HG03342 (cell line): Measurements from ENCODE around the gene GALNT9.

Experiments used
- ATAC-seq: cut with Tn5 transposase; IDR thresholded peaks from one replicate; pipeline ENCODE4 v1.9.1; 2021; ENCODE audit warnings: mild to moderate bottlenecking, moderate library complexity; ENCODE audit not compliant: unreplicated experiment

Gene GALNT9

GRCh38 chr12:132327336-132328171 is 1.8 kb downstream of the GALNT9 start:
- ATAC-seq = no peak

DNA sequence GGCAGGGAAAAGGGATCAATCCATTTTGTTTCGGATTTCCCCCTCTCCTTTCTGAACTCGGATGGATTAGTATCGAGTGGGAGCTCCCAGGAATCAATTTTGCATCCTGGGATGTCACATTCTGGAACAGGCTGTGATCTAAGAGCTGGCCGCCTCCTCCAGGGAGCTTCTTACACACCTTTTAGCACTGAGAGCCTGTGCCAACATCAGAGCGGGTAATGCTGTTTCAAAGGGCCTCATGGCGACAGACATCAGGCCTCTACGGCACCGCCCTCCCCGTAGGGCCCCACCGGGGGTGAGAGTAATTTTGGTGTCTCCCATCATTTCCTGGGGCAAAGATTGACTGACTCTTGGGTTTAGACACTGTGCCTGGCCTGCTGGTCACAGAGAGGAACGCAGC is 2.7 kb downstream of the GALNT9 start:
- no peak for ATAC-seq

GRCh38 chr12:132325733-132326130 is 3.7 kb downstream of the GALNT9 start:
- ATAC-seq = no peak

GRCh38 chr12:132324841-132325732 is 4.3 kb downstream of the GALNT9 start:
- ATAC-seq = no peak

DNA sequence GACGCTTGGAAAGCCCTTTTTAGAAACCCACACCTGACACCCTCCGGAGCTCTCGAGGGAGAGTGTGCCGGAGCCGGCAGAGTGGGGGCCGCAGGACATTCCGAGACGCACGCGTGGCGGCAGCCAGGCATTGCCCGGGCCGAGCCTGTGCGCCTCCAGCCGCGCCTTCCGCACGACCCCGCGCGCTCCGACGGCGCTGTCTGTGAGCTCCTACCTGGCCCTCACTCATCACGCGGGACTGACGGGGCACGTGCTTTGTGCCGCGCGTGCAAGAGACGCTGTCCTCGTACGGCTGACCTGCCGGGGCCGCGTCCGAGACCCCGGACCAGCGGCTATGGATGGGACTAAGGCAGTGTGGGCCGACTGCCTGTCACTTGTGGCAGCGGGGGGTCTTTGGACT is 5.2 kb downstream of the GALNT9 start:
- no peak for ATAC-seq

DNA sequence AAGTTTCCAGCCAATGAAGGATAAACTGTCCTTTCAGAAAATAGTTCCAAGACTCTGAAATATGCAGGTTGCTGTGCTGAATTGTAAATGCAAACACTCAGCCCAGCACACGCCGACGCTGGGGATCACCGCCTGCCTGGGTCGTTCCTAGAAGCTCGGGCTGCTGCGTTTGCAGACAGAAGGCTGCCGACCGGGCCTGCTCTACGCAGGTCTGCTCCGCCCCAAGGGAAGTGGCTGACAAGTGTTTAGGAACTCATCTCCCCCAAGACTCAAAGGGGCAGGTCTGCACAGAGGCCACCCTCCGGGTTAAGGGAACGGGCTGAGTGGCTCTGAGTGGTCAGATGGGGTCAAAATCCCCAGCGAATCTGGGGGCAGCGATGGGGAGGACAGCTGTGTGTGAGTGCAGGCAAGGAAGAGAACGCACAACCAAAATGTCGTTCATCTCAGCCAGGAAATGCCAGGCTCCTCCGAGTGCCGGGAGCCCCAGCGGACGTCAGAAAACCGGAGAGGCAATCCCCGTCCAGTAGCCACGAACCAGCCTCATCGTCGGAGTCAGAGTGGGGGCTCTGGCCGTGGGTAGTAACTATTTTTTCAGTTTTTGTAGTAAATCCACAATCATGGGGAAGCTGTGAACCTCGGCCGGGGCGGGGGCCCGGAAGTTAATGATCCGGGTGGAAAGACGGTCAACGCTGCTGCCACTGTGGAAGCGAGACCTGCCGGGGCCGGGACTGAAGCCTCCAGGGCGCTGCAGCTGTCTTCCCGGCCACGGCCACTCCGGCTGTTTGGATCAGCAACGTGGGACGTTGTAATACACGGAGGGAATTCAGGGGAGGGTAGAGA is 6.0 kb downstream of the GALNT9 start:
- no peak for ATAC-seq

DNA sequence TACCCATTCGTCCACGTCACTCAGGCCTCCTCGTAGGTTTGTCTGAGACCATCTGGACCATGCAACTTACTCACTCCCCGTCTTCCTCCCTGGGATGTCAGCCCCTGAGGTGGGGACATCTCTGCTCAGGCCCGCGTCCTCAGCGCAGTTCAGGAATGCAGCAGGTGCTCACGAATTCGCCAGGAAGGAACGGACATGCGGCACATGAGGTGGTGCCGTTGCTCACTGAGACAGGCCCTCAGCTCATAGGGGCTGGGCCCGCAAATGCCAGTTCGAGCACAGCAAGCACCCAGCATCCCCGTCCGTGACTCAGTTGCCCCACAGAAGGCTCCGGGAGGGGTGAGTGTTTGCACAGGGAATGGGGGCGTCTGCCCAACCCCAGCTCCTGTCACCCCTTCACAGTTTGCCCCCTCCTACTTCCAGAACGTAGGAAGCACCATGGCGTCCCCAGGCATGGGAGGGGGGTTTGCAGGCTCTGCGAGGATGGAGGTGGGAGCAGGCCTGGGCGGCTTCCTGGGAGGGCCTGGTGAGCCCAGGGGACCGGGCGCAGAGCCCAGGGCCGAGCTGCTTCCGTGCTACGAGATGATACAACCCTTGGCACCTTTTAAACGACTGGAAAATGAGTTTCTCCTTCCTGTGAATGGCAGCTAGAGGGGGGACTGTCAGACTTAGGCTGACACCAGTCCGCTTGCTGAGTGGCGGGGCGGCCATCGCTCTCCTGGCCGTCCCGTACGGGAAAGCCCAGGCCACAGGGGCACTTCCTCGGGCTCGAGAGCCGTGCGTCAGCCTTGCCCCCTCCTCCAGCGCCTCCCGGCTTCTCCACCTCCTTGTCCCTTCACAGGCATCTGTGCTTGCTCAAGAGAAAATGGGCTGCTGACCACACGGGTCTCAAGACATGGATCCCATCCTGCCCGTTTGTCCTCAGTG is 6.9 kb downstream of the GALNT9 start:
- no peak for ATAC-seq

- ATAC-seq = no peak
Measured at GRCh38 chr12:132321321-132322118, 7.9 kb downstream of the GALNT9 start.

GRCh38 chr12:132320767-132321211 is 8.6 kb downstream of the GALNT9 start:
- ATAC-seq = no peak

DNA sequence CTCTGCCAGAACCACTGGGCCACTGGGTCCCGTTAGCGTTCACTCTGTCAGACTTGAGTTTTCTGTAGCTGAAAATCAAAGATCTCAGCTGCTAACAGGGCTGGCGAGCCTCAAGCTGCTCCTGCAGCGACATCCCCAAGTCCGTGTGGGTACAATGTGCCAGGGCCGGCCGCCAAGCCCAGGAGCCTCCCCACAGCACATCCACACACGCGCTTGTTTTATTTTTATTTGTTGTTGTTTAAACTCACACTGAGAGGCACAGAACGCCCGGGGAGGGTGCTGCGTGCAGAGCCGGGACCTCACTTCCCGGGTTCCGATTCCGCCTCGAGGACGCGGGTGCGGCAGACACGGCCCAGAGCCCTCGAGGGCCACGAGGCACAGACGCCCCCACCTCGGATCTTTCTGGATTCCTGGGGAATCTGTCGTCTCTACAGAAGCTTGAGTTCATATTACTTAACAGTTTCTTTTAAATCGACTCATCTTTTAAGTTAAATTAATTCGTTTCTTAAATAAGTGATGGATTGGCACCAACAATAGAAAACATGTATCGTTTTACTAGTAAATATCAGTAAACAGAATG is 9.3 kb downstream of the GALNT9 start:
- no peak for ATAC-seq

- ATAC-seq = no peak
Measured at GRCh38 chr12:132319359-132319950, 9.9 kb downstream of the GALNT9 start.

- ATAC-seq = no peak
Measured at GRCh38 chr12:132318618-132319033, 10.8 kb downstream of the GALNT9 start.

GRCh38 chr12:132318135-132318534 is 11.3 kb downstream of the GALNT9 start:
- no peak for ATAC-seq

GRCh38 chr12:132317233-132317938 is 12.0 kb downstream of the GALNT9 start:
- no peak for ATAC-seq

- no peak for ATAC-seq
Measured at GRCh38 chr12:132316497-132317232, 12.7 kb downstream of the GALNT9 start.

DNA sequence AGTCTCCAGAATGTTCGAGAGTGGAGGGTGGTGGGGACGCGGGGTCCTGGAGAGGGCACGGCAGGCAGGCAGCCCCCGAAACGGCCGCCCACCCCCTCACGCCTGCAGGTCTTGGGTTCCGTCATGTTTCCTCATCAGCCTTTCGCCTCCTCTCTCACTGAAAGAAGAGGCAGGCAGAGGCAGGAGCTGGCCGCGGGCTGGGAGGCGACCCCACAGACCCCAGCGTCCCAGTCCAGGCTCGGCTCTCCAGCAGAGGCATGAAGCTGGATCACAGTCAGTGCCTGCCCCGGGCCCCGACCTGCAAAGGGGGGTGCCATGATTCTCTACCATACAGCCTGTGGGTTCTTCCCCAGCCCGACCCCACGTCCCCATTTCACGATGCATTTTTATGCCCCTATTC is 13.4 kb downstream of the GALNT9 start:
- ATAC-seq = no peak

DNA sequence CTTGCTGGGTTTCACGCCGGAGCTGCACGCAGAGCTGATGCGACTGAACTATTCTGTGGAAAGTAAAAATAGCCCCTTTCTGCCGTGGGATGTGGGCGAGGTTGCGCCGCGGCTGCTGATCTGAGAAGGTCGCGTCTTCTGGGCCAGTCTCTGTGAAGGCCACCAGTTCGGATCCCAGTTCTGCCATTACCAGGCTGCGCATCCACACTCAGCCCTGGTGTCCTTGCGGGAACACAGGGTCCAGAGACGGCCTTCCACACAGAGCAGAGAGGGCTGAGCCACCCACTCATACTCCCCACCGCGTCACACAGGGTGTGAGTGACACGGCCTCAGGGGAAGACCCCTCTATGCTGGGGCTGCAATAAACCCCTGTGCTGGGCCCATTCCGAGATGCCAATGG is 13.9 kb downstream of the GALNT9 start:
- no peak for ATAC-seq
